Gastroesophageal sphincter (tissue), 3 donors: ENCODE results near the gene GREM1.

ENCODE experiments used
- POLR2A ChIP-seq, 2 donors: fragments of 450-650 bp; IDR thresholded peaks; one replicate each; pipeline ENCODE4 v1.6.1; 2017; ENCODE audit warnings: antibody characterized with exemption in 2 of 2, mild to moderate bottlenecking in 2 of 2, moderate library complexity in 1 of 2
- POLR2AphosphoS5 ChIP-seq: sonication (generic); formaldehyde crosslinking; IDR thresholded peaks from one replicate; pipeline ENCODE4 v1.6.1; 2017; ENCODE audit warnings: antibody characterized with exemption
- TF ChIP-seq, protein P1 (sequence below), 4 experiments: fragments of 200-600 bp in 2 of 4; fragments of 450-650 bp in 2 of 4; sonication (generic) in 1 of 4; IDR thresholded peaks; one replicate each; pipeline ENCODE4 v1.5.1; 2017 to 2019; ENCODE audit warnings: antibody characterized with exemption in 4 of 4, mild to moderate bottlenecking in 2 of 4, moderate library complexity in 2 of 4

DNA sequence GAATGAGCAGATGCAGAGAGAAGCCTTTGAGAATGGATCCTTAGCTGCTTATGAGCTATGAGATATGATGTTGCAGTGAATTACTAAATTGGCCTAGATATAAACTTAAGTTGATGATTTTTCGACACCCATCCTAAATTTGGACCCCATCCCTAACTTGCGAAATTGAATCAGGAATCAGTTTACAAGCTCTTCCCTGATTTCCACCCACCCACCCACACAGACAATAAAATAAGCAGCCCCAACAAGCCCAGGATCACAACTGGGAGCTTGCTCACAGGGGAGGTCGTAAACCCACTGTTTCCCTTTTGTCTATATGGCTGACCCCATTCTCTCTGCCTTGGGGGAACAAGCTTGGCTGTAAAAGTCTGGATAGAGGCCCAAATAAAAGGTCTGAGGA, 57.3 kb downstream of the GREM1 start:
- TF ChIP-seq, protein P1, sequence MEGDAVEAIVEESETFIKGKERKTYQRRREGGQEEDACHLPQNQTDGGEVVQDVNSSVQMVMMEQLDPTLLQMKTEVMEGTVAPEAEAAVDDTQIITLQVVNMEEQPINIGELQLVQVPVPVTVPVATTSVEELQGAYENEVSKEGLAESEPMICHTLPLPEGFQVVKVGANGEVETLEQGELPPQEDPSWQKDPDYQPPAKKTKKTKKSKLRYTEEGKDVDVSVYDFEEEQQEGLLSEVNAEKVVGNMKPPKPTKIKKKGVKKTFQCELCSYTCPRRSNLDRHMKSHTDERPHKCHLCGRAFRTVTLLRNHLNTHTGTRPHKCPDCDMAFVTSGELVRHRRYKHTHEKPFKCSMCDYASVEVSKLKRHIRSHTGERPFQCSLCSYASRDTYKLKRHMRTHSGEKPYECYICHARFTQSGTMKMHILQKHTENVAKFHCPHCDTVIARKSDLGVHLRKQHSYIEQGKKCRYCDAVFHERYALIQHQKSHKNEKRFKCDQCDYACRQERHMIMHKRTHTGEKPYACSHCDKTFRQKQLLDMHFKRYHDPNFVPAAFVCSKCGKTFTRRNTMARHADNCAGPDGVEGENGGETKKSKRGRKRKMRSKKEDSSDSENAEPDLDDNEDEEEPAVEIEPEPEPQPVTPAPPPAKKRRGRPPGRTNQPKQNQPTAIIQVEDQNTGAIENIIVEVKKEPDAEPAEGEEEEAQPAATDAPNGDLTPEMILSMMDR (IDR thresholded peaks at IDR 0.05), result no peak
- TF ChIP-seq POLR2A (IDR thresholded peaks at IDR 0.05), result no peak
- no peak for TF ChIP-seq POLR2AphosphoS5
